NCI-H2227 (cell line): Measurements from ENCODE around the gene WNT3A.

Experiments used
- DNase-seq: peaks from one replicate; lab custom pipeline; 2025; ENCODE audit not compliant: unreplicated experiment; lab: John Stamatoyannopoulos, UW

Gene WNT3A

DNA sequence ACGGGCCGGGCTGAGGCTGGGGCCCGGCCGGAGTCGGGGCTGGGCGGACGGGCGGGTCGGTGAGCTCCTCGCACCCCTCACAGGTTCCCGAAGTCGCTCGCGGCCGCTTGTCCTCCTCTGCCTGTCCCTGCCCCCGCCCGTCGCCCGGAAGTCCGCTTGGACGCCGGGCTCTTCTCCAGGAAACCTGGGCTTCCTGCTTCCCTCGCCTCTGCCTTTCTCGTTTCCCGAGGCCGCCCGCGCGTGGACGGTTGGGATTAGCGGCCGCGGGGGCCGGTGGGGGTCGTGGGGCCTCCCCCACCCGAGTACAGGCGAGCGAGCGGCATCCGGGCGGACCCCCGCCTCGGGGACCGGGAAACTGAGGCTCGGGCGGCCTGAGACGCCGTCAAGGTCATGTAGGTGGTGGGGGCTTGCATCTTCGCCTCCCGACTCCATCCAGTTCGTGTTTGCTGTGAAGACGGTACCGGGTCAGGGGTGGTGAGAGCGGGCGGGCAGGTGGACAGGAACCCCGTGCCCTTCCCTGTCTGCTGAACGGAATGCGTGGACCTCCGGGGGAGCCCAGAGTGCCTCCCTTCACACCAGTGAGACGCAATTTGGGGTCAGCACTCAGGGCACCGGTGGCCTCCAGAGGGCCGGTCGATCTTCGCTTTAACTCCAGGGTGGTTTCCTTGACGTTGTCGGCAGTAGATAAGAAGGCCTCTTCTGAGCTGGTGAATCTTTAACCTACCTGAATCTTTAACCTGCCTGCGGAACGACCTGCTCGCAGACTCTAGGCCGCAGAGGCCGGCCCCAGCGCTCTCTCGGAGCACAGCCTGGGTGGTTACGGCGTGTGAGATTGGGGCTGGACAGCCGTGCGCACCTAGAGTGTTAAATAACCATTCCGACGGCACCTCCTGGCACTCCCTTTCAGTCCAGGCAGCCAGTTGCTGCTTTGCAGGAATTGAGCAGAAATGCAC is 76.4 kb downstream of the WNT3A start:
- DNase-seq = peak; percentile 54

DNA sequence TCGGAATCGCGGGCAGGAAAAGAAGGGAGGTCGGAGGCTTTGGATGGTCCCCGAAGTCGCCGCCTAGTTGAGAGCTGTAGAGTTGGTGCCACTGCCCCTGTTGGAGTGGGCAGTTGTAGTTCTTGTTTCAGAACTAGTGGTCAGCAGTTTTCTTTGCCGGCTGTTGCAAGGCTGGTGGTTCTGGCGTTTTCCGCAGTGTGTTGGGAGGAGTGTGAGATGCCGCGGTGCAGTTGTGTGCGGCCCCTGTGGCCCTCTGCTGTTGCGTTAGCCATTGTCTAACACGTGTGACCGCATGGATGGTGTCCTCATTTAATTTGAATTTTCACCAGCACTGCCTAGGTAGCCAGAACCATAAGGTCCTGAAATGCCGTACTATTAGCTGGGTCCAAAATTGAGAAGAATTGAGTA is 77.1 kb downstream of the WNT3A start:
- DNase-seq = peak; percentile 47

- no peak for DNase-seq
Measured at GRCh38 chr1:228084325-228084724, 77.5 kb downstream of the WNT3A start.

- DNase-seq = peak; percentile 64
Measured at GRCh38 chr1:228084797-228085196, 78.0 kb downstream of the WNT3A start.

GRCh38 chr1:228085287-228085951 is 78.6 kb downstream of the WNT3A start:
- DNase-seq = no peak

DNA sequence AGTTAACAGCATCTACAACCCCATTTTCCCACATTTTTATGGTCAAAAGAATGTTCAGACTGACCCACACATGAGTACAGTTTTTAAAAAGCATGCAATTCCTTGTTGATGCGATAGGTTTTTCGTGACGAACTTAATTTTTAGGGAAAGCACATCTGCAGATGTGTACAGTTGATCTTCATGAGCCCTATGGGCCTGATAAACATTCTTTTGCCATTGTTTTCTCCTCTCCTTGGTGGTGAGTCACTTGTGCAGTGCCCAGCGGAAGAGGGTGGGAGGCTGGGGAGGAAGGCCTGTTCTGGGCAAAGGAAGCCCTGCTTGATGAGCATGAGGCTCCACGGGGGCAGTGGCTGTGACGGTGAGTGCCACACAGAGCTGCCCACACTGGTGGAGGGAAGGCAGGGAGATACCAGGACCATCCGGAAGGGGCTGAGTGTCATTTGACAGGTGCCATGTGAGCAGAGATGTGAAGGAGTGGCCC is 81.0 kb downstream of the WNT3A start:
- DNase-seq = no peak

DNA sequence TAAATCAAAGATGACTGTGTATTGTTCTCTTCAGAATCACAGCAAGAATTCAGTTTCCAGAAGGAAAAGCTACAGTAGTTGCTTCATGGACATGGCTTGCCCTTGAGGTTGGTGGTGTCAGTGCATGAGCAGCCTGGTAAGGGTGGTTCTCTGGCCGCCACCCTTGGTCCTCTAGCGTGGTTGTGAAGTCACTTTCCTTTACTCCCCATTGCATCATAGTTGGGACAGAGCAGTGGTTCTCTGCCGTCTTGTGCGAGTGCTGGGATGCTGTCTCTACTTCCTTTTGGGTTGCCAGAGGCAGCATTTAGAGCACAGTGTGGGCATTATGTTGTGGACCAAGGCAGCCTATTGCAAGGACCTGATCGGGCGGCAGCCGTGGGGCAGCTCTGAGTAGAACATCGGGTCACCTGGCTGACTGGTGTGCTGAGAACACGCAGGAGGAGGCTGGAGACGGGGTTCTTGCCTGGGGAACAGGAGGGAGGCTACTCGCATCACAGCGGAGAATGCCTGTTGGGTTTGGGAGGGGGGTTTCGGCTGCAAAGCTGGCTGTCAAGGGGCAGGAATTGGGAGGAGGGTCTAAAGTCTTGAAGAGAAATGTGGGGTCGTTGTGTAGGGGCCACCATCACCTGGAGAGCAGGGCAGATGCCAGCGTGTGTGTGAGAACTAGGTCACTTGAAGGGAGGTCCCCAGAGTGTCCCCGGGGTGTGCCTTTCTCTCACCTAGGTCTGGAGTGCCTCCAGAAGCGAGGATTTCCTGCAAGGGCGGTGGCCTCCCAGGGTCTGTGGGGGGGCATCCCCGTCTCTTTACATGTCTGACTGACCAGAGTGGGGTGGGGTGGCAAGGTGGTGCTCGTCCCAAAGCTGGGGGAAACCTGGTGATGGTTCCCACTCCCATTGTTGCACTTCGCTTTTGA is 82.0 kb downstream of the WNT3A start:
- DNase-seq = no peak

- no peak for DNase-seq
Measured at GRCh38 chr1:228089519-228090380, 83.0 kb downstream of the WNT3A start.

- DNase-seq = no peak
Measured at GRCh38 chr1:228090613-228091081, 83.8 kb downstream of the WNT3A start.

GRCh38 chr1:228091084-228091483 is 84.3 kb downstream of the WNT3A start:
- DNase-seq = no peak

DNA sequence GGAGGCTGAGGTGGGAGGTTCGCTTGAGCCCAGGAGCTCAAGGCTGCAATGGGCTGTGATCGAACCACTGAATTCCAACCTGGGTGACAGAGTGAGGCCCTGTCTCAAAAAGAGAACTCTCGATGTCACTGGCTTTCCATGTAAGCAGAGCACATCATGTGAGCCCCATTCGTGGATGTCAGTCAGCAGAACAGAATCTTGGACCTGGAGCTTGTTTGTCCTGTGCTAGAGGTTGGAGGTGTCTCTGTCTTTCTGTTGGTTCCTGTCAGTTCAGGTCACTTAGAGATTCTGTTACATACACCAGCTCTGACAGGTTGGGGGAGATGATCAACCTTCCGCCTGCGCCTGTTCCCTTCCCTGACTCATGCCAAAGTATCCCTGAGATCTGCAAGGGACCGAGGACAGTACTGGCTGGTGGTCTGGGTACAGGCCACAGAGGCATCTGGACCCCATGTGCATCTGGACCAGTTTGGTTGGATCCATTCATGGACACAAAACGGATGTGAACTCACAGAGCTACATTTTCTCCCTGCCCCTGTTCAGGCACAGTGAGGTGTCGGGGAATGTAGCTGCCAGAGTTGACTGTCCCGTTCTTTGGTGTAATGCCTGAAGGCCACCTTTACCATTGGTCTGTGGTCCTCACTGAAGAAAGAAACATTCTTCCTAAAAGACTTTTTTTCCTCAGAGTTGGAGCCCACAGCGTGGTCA is 85.7 kb downstream of the WNT3A start:
- no peak for DNase-seq

- DNase-seq = no peak
Measured at GRCh38 chr1:228093050-228093906, 86.5 kb downstream of the WNT3A start.

- DNase-seq = no peak
Measured at GRCh38 chr1:228094432-228095016, 87.7 kb downstream of the WNT3A start.

DNA sequence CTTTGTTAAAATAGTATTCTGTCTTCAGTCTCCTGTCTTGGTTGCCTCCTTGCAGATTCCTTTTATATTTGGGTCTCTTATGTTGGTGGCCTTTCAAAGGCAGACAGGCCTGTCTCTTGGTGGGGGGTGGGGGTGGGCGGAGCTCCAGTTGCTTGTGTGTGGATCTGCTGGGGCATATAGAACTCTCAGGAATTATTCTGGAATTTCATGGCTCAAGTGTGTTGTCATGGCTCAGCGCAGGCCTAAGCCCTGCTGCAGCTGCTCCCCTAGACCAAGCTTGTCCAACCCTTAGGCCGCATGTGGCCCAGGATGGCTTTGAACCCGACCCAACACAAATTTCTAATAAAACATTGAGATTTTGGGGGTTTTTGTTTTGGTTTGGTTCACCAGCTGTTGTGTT is 88.4 kb downstream of the WNT3A start:
- no peak for DNase-seq

GRCh38 chr1:228095938-228096337 is 89.1 kb downstream of the WNT3A start:
- no peak for DNase-seq

DNA sequence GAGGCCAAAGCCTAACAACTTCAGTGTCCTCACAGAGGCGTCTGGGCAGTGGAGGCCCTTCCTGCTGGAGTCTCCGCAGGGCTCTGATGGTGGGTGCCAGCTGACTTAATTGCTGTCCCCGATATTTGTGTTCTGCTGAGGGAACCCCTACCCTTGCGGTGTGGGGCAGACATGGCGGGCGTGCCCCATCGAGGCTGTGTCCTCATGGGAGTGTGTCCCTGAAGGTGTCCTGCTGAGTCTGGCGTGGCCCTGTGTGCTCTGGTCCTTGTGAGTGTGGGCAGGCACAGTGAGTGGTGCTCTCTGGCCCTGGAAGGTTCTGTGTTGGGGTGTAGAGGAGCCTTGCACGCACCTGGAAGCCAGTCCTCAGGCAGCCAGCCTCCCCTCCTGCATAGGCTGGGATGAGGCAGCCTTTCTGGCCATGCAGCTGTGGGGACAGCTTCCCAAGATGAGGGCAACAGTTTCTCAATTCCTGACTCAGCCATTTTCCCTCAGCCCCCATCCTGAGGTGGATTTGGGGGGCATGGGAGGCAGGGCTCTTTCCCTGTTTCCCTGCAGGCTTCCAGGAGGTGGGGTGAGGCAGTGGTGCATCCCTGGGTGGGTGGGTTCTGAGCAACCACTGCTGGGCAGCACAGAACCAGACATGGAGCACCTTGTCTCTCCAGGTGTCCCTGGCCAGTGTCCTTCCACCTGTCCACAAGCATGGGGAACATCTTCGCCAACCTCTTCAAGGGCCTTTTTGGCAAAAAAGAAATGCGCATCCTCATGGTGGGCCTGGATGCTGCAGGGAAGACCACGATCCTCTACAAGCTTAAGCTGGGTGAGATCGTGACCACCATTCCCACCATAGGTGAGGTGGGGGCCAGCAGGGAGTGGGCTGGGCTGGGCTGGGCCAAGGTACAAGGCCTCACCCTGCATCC is 89.9 kb downstream of the WNT3A start:
- no peak for DNase-seq
